Lung microvascular endothelial cell (primary cell): ENCODE data around the gene SBF2. TPM values are rescaled to one million over a fixed set of nuclear protein-coding genes. Genes with fewer than 3 reads are reported as not detected.

ENCODE experiments used
- DNase-seq, 2 donors: peaks; one replicate each; pipeline versions ENCODE4 v3.0.0 to v3.0.0-alpha.2; 2010; ENCODE audit warnings: low read depth in 2 of 2
- total RNA-seq: library from RNA; depleted of rRNA; stranded (reverse); fragments of >200 nt; gene quantifications from 2 replicates; pipeline ENCODE4 v1.2.1, GENCODE V29; 2014

SBF2 gene
- total RNA-seq, 1 donor from 2014 or later = 50.8 TPM

- peak; percentile 31 to 78 for DNase-seq
These were observed 387.8 kb downstream of the SBF2 start for GRCh38 chr11:9905960-9906791.

- no peak for DNase-seq
These were observed 388.5 kb downstream of the SBF2 start for GRCh38 chr11:9905501-9905951.

GRCh38 chr11:9903579-9903978 lies 390.4 kb downstream of the SBF2 start:
- no peak for DNase-seq

- DNase-seq = peak in 1 of 2 donors; percentile 48
These were observed 392.1 kb downstream of the SBF2 start for GRCh38 chr11:9901943-9902342.

- peak in 1 of 2 donors; percentile 80 for DNase-seq
These were observed 393.8 kb downstream of the SBF2 start for GRCh38 chr11:9900253-9900652.

GRCh38 chr11:9899676-9900075 lies 394.3 kb downstream of the SBF2 start:
- DNase-seq = no peak

GRCh38 chr11:9896902-9897301 lies 397.1 kb downstream of the SBF2 start:
- DNase-seq = no peak

- DNase-seq = no peak
These were observed 399.0 kb downstream of the SBF2 start for GRCh38 chr11:9895006-9895405.

GRCh38 chr11:9893474-9893873 lies 400.5 kb downstream of the SBF2 start:
- DNase-seq = no peak

- DNase-seq = peak in 1 of 2 donors; percentile 24
These were observed 405.1 kb downstream of the SBF2 start for GRCh38 chr11:9888938-9889337.

GRCh38 chr11:9887472-9887871 lies 406.5 kb downstream of the SBF2 start:
- no peak for DNase-seq

GRCh38 chr11:9886595-9886994 lies 407.4 kb downstream of the SBF2 start:
- DNase-seq = no peak

GRCh38 chr11:9884601-9885000 lies 409.4 kb downstream of the SBF2 start:
- DNase-seq = no peak

GRCh38 chr11:9880657-9881056 lies 413.4 kb downstream of the SBF2 start:
- no peak for DNase-seq

GRCh38 chr11:9878936-9879335 lies 415.1 kb downstream of the SBF2 start:
- no peak for DNase-seq

GRCh38 chr11:9876331-9876730 lies 417.7 kb downstream of the SBF2 start:
- DNase-seq = no peak

GRCh38 chr11:9875862-9876261 lies 418.2 kb downstream of the SBF2 start:
- DNase-seq = peak in 1 of 2 donors; percentile 84

GRCh38 chr11:9875399-9875798 lies 418.6 kb downstream of the SBF2 start:
- DNase-seq = peak in 1 of 2 donors; percentile 88

- DNase-seq = no peak
These were observed 419.6 kb downstream of the SBF2 start for GRCh38 chr11:9874466-9874865.

GRCh38 chr11:9868641-9869040 lies 425.4 kb downstream of the SBF2 start:
- peak in 1 of 2 donors; percentile 23 for DNase-seq

- DNase-seq = peak; percentile 67 to 70
These were observed 431.0 kb downstream of the SBF2 start for GRCh38 chr11:9862981-9863380.

- DNase-seq = peak; percentile 66 to 82
These were observed 431.9 kb downstream of the SBF2 start for GRCh38 chr11:9861860-9862725.
